Measurements from ENCODE around the gene ELFN2. TPM values are rescaled to one million over a fixed set of nuclear protein-coding genes. Genes with fewer than 3 reads are reported as not detected.

Gene ELFN2
- total RNA-seq, 1 donor from 2014 or later: 4.6 TPM

DNA sequence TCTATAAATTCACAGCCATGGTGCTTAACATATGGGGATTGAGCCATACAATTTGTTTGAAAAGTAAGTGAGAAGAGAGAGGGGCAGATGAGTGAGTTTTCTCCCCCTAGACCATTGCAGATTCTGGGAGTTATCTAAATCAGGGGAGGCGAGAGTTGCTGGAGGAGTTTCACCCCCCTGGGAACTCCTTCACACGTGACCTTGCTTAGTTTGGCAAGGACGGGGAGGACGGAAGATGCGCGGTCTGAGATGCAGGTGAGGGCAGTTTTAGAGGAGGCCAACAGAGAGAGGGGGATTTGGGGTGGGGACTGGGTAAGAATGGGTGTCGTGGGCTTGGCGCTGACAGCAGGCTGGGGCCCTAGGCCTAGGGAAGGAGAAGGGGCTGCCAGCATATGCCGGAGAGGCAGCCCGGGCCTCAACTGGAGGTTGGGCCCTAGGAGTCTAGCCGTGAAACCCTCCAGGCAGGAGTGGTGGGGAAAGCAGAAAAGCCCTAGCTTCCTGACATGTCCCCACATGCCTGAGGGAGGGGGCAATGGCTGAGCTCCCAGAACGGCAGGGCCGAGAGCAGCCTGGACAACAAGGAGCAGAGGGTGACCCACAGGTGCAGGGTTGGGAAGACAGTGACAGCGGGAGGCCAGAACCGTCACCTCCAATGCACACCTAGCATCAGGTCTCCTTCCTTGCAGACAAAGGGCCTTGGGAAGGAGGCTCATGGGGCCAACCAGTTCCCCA, 63.9 kb downstream of the ELFN2 start:
- H3K4me3 ChIP-seq (ENCODE audit: low read depth, low read length): no peak overlapping the region
- TF ChIP-seq, protein P1, sequence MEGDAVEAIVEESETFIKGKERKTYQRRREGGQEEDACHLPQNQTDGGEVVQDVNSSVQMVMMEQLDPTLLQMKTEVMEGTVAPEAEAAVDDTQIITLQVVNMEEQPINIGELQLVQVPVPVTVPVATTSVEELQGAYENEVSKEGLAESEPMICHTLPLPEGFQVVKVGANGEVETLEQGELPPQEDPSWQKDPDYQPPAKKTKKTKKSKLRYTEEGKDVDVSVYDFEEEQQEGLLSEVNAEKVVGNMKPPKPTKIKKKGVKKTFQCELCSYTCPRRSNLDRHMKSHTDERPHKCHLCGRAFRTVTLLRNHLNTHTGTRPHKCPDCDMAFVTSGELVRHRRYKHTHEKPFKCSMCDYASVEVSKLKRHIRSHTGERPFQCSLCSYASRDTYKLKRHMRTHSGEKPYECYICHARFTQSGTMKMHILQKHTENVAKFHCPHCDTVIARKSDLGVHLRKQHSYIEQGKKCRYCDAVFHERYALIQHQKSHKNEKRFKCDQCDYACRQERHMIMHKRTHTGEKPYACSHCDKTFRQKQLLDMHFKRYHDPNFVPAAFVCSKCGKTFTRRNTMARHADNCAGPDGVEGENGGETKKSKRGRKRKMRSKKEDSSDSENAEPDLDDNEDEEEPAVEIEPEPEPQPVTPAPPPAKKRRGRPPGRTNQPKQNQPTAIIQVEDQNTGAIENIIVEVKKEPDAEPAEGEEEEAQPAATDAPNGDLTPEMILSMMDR (conservative IDR thresholded peaks at IDR 0.05; ENCODE audit: low read depth, low read length): no peak
- no peak for DNase-seq (ENCODE audit: low read depth)

DNA sequence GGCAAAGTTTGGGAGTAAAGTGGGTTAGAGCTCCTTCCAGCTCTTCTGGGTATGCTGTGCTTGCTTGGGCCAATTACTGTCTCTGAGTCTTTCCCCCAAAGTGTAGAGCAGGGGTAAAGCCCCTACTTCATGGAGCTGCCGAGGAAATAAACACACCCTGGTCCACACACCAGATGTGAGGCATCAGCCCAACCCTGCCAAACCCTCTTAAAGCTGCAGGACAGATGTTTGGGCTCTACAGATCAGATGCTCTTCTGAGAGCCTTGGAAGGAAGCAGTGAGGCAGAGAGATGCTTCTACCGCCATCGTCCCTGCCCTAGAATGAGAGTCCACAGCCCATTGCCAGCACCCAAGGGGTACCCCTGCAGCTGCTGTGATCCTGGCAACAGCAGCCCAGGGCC, 64.7 kb downstream of the ELFN2 start:
- no peak overlapping the region for H3K4me3 ChIP-seq (ENCODE audit: low read depth, low read length)
- TF ChIP-seq, protein P1 (conservative IDR thresholded peaks at IDR 0.05; ENCODE audit: low read depth, low read length): no peak
- DNase-seq (ENCODE audit: low read depth): no peak

DNA sequence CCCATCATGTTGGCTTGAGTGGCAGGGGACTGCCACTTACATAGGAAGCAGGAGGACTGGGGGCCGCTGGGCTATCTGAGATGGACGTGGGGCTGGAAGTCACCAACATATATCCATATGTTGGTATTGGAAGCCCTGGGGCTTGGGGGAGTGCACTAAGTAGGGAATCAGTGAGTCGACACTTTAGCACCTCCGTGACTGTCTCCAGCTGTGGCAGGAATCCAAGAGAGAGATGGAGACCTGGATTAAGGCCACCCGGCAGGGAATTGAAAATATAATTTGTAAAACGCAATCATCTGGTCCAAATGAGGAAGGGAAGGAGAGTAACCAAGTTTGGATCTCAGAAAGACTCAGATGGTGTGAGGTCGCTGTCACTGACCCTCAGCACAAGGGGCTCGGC, 68.4 kb downstream of the ELFN2 start:
- TF ChIP-seq, protein P1 (conservative IDR thresholded peaks at IDR 0.05; ENCODE audit: low read depth, low read length): no peak
- H3K4me3 ChIP-seq (ENCODE audit: low read depth, low read length): no peak overlapping the region
- no peak for DNase-seq (ENCODE audit: low read depth)

DNA sequence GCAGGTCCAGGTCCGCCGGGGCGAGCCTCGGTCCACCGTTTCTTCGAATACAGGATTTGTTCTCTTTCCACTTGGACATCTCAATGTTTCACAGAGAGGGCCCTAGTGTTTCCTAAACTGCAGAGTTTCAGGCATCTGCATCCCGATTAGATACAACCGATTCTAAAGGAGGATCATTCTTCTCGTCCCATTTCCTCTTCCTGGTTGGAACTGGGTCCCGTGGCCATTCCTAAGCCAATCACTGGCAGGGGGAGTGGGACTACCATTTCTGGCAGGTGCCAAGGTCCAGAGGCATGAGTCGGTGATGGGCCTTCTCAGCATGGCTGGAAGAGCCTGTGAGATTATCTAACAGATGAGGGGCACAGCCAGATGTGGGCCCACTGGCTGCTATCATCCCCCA, 68.9 kb downstream of the ELFN2 start:
- no peak overlapping the region for H3K4me3 ChIP-seq (ENCODE audit: low read depth, low read length)
- DNase-seq (ENCODE audit: low read depth): no peak
- TF ChIP-seq, protein P1 (conservative IDR thresholded peaks at IDR 0.05; ENCODE audit: low read depth, low read length): no peak

DNA sequence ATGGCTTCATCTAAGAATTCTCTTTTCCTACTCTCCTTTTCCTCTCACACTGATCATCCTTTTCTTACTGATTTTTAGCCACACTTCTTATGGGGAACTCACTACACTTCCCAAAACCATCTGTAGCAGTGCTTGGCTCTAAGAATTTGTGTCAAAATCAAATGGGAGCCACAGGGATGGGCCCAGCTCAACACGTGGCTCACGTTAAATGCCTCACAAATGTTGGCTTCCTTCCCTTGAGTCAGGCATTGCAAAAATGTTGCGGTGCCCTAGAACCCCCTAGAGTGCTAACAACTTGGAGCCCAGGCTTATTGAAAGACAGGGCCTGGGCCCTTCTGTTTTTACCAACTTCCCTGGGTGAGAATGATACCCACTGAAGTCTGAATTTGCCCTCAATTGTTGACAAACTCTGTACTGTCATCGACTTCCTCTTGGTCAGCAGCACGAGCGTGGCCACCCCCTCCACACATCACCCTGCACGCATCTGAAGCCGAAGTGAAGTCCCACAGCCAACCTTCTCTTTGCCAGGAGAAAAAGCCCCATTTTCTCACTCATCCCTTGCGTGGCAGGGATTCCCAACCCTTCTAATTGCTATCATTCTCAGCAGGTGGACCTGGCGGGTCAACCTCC, 69.7 kb downstream of the ELFN2 start:
- DNase-seq (ENCODE audit: low read depth): no peak
- H3K4me3 ChIP-seq (ENCODE audit: low read depth, low read length): no peak overlapping the region
- TF ChIP-seq, protein P1 (conservative IDR thresholded peaks at IDR 0.05; ENCODE audit: low read depth, low read length): no peak

DNA sequence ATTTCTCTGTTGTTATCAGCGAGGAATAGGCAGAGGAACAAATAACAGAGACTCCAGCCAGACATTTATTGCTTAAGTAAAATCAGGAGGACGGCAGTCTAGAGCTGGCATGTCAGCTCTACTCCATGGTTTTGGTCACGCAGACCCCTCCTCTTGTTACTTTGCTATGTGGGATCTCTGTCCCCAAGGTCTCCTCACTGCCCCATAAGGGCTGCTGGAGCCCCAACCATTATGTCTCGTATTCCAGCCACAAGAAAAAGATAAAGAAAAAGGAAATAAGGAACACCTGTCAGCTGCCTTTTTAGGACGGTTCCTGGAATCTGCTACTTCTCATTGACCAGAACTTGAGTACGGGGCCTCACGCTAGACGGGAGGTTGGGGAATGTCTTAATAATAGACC, 70.4 kb downstream of the ELFN2 start:
- TF ChIP-seq, protein P1 (conservative IDR thresholded peaks at IDR 0.05; ENCODE audit: low read depth, low read length): no peak
- no peak for DNase-seq (ENCODE audit: low read depth)
- H3K4me3 ChIP-seq (ENCODE audit: low read depth, low read length): no peak overlapping the region

DNA sequence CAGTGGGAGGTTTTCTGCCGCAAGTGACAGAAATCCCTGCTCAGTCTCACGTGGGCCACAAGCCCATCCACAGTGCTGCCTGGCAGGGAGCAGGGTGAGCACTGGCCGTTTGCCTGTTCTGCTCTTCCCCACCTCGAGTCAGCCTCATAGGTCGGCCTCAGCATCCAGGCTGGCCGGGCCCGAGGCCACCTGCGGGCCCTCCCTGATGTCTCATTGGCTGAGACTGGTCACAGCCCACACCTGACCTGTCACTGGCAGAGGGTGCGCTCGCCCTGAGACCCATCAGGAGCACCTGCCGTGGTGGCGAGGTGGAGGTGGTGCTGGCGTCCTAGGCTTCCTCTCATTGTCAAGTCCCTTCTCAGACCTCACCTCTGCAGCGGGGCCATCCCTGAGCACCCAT, 72.1 kb downstream of the ELFN2 start:
- TF ChIP-seq, protein P1 (conservative IDR thresholded peaks at IDR 0.05; ENCODE audit: low read depth, low read length): no peak

More for the DNA sequence above, 72.1 kb downstream of the ELFN2 start:
- no peak for DNase-seq (ENCODE audit: low read depth)
- H3K4me3 ChIP-seq (ENCODE audit: low read depth, low read length): no peak overlapping the region

Measured in epithelial cell of proximal tubule (primary cell).